ENCODE measurements around the gene CDO1.

Gene CDO1

DNA sequence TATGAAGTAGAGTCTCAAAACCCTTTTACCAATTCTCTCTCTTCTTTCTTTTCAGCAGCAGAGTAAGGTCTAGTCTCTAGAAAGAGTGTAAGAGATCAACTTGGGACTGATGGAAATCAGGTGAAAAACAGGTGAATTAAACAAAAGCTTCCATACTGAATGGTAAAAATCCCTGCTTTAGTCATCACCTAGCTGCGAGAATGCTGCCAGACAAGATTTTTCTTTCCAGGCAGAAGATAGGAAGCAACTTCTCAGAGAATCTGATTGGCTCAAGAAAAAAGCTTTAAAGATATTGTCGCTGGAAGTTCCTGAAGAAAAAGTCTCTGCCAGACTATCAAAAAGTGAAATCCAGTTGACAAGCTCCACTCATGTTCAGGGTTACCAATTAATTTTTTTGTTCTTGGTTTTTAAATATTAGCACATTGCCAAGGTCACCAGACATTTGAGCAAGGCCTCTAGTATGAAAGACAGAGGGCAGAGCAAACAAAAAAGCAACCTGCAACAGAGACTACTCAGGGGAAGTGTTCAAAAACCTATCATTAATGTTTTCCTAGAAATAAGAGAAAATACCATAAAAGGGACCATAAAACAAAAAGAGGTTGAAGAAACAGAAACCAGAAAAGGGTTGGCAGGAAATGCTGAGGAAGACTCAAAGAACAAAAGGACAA lies 9.3 kb downstream of the CDO1 start:
- DNase-seq = no peak
- Histone ChIP-seq H3K27me3 (no peaks in the 10 kb centered on the region), H3K36me3 (no peaks in the 10 kb centered on the region), H3K9me3 (no peaks in the 10 kb centered on the region), H3K4me1 (no peaks in the 10 kb centered on the region), H3K4me3 (ENCODE audit: low read depth, low read length) (no peak overlapping the region)
- TF ChIP-seq, protein P1, sequence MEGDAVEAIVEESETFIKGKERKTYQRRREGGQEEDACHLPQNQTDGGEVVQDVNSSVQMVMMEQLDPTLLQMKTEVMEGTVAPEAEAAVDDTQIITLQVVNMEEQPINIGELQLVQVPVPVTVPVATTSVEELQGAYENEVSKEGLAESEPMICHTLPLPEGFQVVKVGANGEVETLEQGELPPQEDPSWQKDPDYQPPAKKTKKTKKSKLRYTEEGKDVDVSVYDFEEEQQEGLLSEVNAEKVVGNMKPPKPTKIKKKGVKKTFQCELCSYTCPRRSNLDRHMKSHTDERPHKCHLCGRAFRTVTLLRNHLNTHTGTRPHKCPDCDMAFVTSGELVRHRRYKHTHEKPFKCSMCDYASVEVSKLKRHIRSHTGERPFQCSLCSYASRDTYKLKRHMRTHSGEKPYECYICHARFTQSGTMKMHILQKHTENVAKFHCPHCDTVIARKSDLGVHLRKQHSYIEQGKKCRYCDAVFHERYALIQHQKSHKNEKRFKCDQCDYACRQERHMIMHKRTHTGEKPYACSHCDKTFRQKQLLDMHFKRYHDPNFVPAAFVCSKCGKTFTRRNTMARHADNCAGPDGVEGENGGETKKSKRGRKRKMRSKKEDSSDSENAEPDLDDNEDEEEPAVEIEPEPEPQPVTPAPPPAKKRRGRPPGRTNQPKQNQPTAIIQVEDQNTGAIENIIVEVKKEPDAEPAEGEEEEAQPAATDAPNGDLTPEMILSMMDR (IDR thresholded peaks at IDR 0.05; ENCODE audit: low read depth, low read length) = no peak

DNA sequence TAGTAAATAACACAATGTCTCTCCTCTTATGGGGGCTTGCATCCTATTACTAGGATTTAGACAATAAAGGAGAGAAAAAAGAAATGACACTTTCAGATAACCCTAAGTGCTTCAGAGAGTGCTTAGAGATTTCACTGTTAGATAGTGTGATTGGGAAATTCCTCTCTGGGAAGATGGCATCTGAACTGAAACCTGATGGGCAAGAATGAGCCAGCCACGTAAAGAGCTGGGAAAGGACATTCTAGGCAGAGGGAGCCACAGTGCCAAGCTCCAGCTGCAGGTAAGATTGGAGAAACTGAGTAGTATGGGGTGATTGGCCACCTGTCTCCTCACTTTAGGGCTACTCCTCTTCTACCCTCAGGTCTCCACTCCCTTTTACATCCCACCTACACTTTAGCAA lies 14.5 kb downstream of the CDO1 start:
- H3K4me3 ChIP-seq (ENCODE audit: low read depth, low read length) = no peak overlapping the region
- no peaks in the 10 kb centered on the region for H3K36me3 ChIP-seq
- no peaks in the 10 kb centered on the region; the same call in 1 of the 2 replicates for H3K4me1 ChIP-seq
- TF ChIP-seq, protein P1 (IDR thresholded peaks at IDR 0.05; ENCODE audit: low read depth, low read length) = no peak
- H3K27me3 ChIP-seq = no peaks in the 10 kb centered on the region
- no peaks in the 10 kb centered on the region for H3K9me3 ChIP-seq
- DNase-seq = no peak

DNA sequence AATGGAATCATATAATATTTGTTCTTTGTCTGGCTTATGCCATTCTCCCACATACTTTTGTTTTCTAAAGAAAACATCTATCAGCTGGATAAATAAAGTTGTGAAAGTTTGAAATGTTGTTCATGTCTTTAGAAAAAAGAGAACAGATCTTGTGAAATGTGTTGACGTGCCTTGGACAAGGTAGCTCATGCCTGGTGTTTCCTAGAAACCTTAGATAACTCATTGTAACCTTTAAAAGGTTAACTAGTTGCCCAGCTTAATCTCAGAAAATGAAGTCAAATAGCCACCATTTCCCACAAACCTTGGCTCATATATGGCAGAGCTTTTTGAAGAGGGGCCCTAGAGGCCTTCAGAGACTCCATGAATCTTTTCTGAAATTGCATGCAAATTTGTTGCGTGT lies 15.3 kb downstream of the CDO1 start:
- no peaks in the 10 kb centered on the region for H3K36me3 ChIP-seq
- no peaks in the 10 kb centered on the region; the same call in 1 of the 2 replicates for H3K4me1 ChIP-seq
- no peak overlapping the region for H3K4me3 ChIP-seq (ENCODE audit: low read depth, low read length)
- H3K9me3 ChIP-seq = no peaks in the 10 kb centered on the region
- TF ChIP-seq, protein P1 (IDR thresholded peaks at IDR 0.05; ENCODE audit: low read depth, low read length) = no peak
- DNase-seq = no peak
- H3K27me3 ChIP-seq = no peaks in the 10 kb centered on the region

GRCh38 chr5:115800108-115800507 lies 16.4 kb downstream of the CDO1 start:
- H3K9me3 ChIP-seq = no peaks in the 10 kb centered on the region
- H3K4me3 ChIP-seq (ENCODE audit: low read depth, low read length) = no peak overlapping the region
- no peaks in the 10 kb centered on the region for H3K36me3 ChIP-seq
- H3K27me3 ChIP-seq = no peaks in the 10 kb centered on the region
- no peak for DNase-seq
- TF ChIP-seq, protein P1 (IDR thresholded peaks at IDR 0.05; ENCODE audit: low read depth, low read length) = no peak
- H3K4me1 ChIP-seq = no peaks in the 10 kb centered on the region; the same call in 1 of the 2 replicates

DNA sequence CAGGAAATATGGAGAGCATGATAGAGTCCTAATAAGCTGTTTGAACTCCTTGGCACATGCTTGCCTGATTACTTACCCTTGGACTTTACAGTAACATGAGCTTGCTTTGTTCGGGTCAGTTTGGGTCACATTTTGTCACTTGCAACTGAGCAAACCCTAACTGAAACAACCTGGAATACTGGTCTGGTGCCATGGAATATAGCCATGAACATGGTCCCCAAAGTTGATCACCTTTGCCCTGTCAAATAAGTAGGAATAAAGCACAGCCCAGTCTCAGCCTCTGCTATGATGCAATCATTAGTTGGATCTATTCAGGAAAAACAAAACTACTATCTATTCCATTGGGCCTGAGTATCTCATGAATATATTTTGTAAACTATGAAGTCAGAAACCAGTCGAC lies 18.2 kb downstream of the CDO1 start:
- no peaks in the 10 kb centered on the region for H3K36me3 ChIP-seq
- no peak for DNase-seq
- no peaks in the 10 kb centered on the region for H3K27me3 ChIP-seq
- TF ChIP-seq, protein P1 (IDR thresholded peaks at IDR 0.05; ENCODE audit: low read depth, low read length) = no peak
- H3K4me3 ChIP-seq (ENCODE audit: low read depth, low read length) = no peak overlapping the region
- no peaks in the 10 kb centered on the region; the same call in 1 of the 2 replicates for H3K4me1 ChIP-seq
- no peaks in the 10 kb centered on the region for H3K9me3 ChIP-seq

DNA sequence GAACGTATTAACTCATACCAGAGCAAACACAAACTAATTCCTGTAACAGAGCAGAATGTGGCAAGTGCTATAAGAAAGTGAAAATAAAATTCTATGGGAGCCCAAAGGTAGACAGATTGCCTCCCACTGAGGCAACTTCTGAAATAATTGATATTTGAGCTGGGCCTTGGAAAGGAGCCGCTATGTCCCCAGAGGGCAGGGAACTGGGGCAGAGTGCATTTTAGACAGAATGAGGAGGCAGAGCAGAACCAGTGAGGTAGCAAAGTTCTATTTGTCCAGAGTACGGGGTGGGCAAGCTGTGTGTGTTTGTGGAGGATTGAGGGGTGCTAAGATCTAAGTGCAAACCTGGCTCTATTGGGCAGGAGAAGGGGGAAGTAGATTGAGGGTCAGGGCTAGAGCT lies 19.8 kb downstream of the CDO1 start:
- no peaks in the 10 kb centered on the region; the same call in 1 of the 2 replicates for H3K4me1 ChIP-seq
- no peaks in the 10 kb centered on the region for H3K9me3 ChIP-seq
- TF ChIP-seq, protein P1 (IDR thresholded peaks at IDR 0.05; ENCODE audit: low read depth, low read length) = no peak
- no peak for DNase-seq
- H3K4me3 ChIP-seq (ENCODE audit: low read depth, low read length) = no peak overlapping the region
- H3K36me3 ChIP-seq = no peaks in the 10 kb centered on the region
- H3K27me3 ChIP-seq = no peaks in the 10 kb centered on the region

Data from BE2C (cell line).